ENCODE results near the gene STX16. TPM values are rescaled to one million over a fixed set of nuclear protein-coding genes. Genes with fewer than 3 reads are reported as not detected.

Gene STX16
- total and polyA plus RNA-seq, 2 donors (not counting 1 experiment from before 2014, with no cell fraction given): 110 to 117 TPM

- H3K4me3 Mint-ChIP-seq: no peak overlapping the region
- no peaks in the 10 kb centered on the region for H3K36me3 ChIP-seq (replicated peaks in 1 of 2; ENCODE audit: control extremely low read depth in 1 of 2, control insufficient read depth in 1 of 2, extremely low read depth in 1 of 2, insufficient read depth in 2 of 2, low read length in 1 of 2)
- 89% methylated on average over 4 of the region's 4 CpGs for WGBS (ENCODE audit: insufficient coverage)
- H3K27ac ChIP-seq (ENCODE audit: low read length in 2 of 2): no peak overlapping the region
- no peak overlapping the region for H3K9ac ChIP-seq (ENCODE audit: low read length)
- H3K4me1 Mint-ChIP-seq: peaks cover 8% of the 10 kb centered on the region
- intact Hi-C loops (cut with micrococcal nuclease): no loop called here
- H3K27me3 Mint-ChIP-seq: peaks cover 12% of the 10 kb centered on the region
- peaks cover 0 to 9% (median 3%) of the 10 kb centered on the region in 4 experiments for H3K27me3 ChIP-seq (replicated peaks in 1 of 4; ENCODE audit: control extremely low read depth in 1 of 4, control insufficient read depth in 3 of 4, insufficient read depth in 4 of 4, low read length in 3 of 4)
- H2AFZ ChIP-seq (ENCODE audit: insufficient read depth, low read depth, low read length, poor library complexity, severe bottlenecking): no peak overlapping the region
- H3K4me2 ChIP-seq (replicated peaks; ENCODE audit: low read depth, low read length, poor library complexity, severe bottlenecking): no peak overlapping the region
- TF ChIP-seq CTCF (IDR thresholded peaks at IDR 0.05): no peak
- no peak for TF ChIP-seq EZH2 (IDR thresholded peaks at IDR 0.05; ENCODE audit: borderline replicate concordance, insufficient read depth, low read depth, low read length, poor library complexity, severe bottlenecking)
- peaks cover 6% of the 10 kb centered on the region for H3K79me2 ChIP-seq (ENCODE audit: control insufficient read depth, insufficient read depth, low read length)
- H3K4me3 ChIP-seq (ENCODE audit: control extremely low read depth in 1 of 5, extremely low read depth in 1 of 5, insufficient read depth in 1 of 5, low read depth in 2 of 5, low read length in 4 of 5): no peak overlapping the region
- ChIA-PET POLR2A (no interaction called here), CTCF (interaction anchor here (0.7 to 1.6 kb wide), 2 partner anchors 11 to 13 kb away, joined by 3 to 4 read pairs; no protein-coding TSS in a partner anchor)
- no peaks in the 10 kb centered on the region for H4K20me1 ChIP-seq (ENCODE audit: control insufficient read depth, insufficient read depth, low read length, poor library complexity, severe bottlenecking)
- no peaks in the 10 kb centered on the region for H3K9me3 Mint-ChIP-seq (ENCODE audit: insufficient read depth)
- DNase-seq (no peak), ATAC-seq (ENCODE audit: low read depth) (no peak)
- peaks cover 4 to 10% of the 10 kb centered on the region in 2 donors for H3K4me1 ChIP-seq (ENCODE audit: control insufficient read depth in 2 of 2, insufficient read depth in 2 of 2, low read length in 2 of 2)
- no peak overlapping the region for H3K27ac Mint-ChIP-seq
- no peaks in the 10 kb centered on the region for H3K9me3 ChIP-seq (ENCODE audit: control extremely low read depth in 1 of 3, control insufficient read depth in 2 of 3, insufficient read depth in 1 of 3, low read length in 2 of 3)
Measured at GRCh38 chr20:58646703-58647102, 4.4 kb upstream of the STX16 start.

- peak overlapping the region; percentile 7 for H3K4me3 Mint-ChIP-seq
- POLR2A ChIA-PET: no interaction called here
- intact Hi-C loops (cut with micrococcal nuclease): no loop called here
Measured at GRCh38 chr20:58647162-58647795, 3.8 kb upstream of the STX16 start.

More at GRCh38 chr20:58647162-58647795, 3.8 kb upstream of the STX16 start:
- no peaks in the 10 kb centered on the region for H4K20me1 ChIP-seq (ENCODE audit: control insufficient read depth, insufficient read depth, low read length, poor library complexity, severe bottlenecking)
- Mint-ChIP-seq H3K4me1 (peaks cover 8% of the 10 kb centered on the region), H3K27ac (no peak overlapping the region), H3K27me3 (peaks cover 9% of the 10 kb centered on the region), H3K9me3 (ENCODE audit: insufficient read depth) (no peaks in the 10 kb centered on the region)
- H3K9me3 ChIP-seq (ENCODE audit: control extremely low read depth in 1 of 3, control insufficient read depth in 2 of 3, insufficient read depth in 1 of 3, low read length in 2 of 3): no peaks in the 10 kb centered on the region
- no peak overlapping the region for H3K9ac ChIP-seq (ENCODE audit: low read length)
- H2AFZ ChIP-seq (ENCODE audit: insufficient read depth, low read depth, low read length, poor library complexity, severe bottlenecking): no peak overlapping the region
- H3K36me3 ChIP-seq (replicated peaks in 1 of 2; ENCODE audit: control extremely low read depth in 1 of 2, control insufficient read depth in 1 of 2, extremely low read depth in 1 of 2, insufficient read depth in 2 of 2, low read length in 1 of 2): no peaks in the 10 kb centered on the region
- no peak overlapping the region for H3K4me3 ChIP-seq (ENCODE audit: control extremely low read depth in 1 of 5, extremely low read depth in 1 of 5, insufficient read depth in 1 of 5, low read depth in 2 of 5, low read length in 4 of 5)
- H3K4me1 ChIP-seq (ENCODE audit: control insufficient read depth in 2 of 2, insufficient read depth in 2 of 2, low read length in 2 of 2): peaks cover 4 to 10% of the 10 kb centered on the region in 2 donors
- DNase-seq (no peak), ATAC-seq (ENCODE audit: low read depth) (no peak)
- H3K27me3 ChIP-seq (replicated peaks in 1 of 4; ENCODE audit: control extremely low read depth in 1 of 4, control insufficient read depth in 3 of 4, insufficient read depth in 4 of 4, low read length in 3 of 4): peaks cover 0 to 5% (median 2%) of the 10 kb centered on the region in 4 experiments
- no peak overlapping the region for H3K4me2 ChIP-seq (replicated peaks; ENCODE audit: low read depth, low read length, poor library complexity, severe bottlenecking)
- CTCF ChIA-PET: interaction anchor here (0.7 to 1.6 kb wide), 3 partner anchors 11 to 205 kb away, joined by 3 to 4 read pairs (median 3); partner anchors contain the start of gene GNAS
- no peak overlapping the region for H3K27ac ChIP-seq (ENCODE audit: low read length in 2 of 2)
- no peak for TF ChIP-seq EZH2 (IDR thresholded peaks at IDR 0.05; ENCODE audit: borderline replicate concordance, insufficient read depth, low read depth, low read length, poor library complexity, severe bottlenecking)
- peak; percentile 14 for TF ChIP-seq CTCF (IDR thresholded peaks at IDR 0.05)
- WGBS (ENCODE audit: insufficient coverage): 68% methylated on average over 3 of the region's 7 CpGs
- H3K79me2 ChIP-seq (ENCODE audit: control insufficient read depth, insufficient read depth, low read length): peaks cover 10% of the 10 kb centered on the region

Measured in B cell (primary cell).